ENCODE measurements around the gene HES3. TPM values are rescaled to one million over a fixed set of nuclear protein-coding genes. Genes with fewer than 3 reads are reported as not detected.
"Not testable (repeated sequence)": the region's sequence is repeated elsewhere in the genome, so short reads cannot be mapped to it uniquely, and the experiment has no call there.

Gene HES3
- total RNA-seq, 2 experiments from 2014 or later, result not detected

DNA sequence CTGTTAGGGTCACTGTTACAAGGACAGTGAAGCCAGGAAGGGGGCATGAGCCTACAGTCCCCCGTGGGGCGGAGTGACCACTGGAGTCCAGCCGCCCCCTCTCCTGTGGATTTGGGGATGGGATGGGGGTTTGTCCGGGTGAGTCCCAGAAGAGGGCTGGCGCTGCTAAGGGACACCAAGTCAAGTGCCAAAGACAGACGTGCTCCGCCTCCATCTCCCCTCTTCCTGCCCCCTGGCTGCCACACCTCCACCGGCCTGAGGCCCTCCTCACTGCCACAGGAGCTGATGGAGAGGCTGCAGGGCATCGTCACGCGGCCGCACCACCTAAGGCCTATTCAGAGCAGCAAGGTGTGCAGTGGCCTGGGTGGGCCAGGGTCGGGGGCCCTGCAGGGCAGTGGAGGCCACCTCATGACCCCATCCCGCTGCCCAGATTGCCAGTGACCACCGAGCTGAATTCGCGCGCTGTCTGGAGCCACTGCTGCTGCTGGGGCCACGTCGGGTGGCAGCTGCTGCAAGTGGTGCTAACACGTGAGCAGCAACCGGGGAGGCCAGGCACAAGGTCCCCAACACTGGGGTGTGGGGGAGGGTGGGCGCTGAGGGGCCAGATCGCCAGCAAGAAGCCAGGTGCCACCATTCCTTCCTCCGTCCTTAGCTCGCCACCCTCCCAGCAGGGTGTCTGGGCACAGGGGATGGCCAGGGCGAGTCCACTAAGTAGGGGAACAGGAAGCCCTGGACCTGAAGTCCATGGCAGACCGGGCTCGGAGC is 33.2 kb upstream of the HES3 start:
- H3K9me3 Mint-ChIP-seq, result no peaks in the 10 kb centered on the region
- no peak overlapping the region for H3K27ac Mint-ChIP-seq
- peaks cover 5% of the 10 kb centered on the region for H3K4me1 Mint-ChIP-seq
- DNase-seq, result no peak
- no peaks in the 10 kb centered on the region for H3K36me3 Mint-ChIP-seq
- no peak overlapping the region for H3K4me3 Mint-ChIP-seq
- peaks cover 60% of the 10 kb centered on the region for H3K27me3 Mint-ChIP-seq

DNA sequence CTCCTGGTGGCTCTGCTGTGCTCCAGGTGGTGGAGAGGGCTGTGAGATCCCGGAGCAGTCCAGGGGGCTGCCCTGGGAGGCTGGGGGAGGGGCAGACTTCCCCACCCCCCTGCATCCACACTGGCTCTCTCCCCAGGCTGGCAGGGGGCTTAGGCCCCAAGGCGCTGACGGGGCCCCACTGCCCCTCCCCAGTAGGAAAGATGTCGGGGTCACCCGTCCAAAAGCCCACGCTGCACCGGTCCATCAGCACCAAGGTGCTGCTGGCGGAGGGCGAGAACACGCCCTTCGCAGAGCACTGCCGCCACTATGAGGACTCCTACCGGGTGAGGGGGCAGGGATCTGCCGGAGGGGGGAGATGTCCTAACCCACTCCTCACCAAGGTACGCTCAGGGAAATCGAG is 32.2 kb upstream of the HES3 start:
- Mint-ChIP-seq H3K4me3 (no peak overlapping the region), H3K27me3 (peaks cover 59% of the 10 kb centered on the region), H3K36me3 (no peaks in the 10 kb centered on the region), H3K4me1 (peaks cover 3% of the 10 kb centered on the region), H3K27ac (no peak overlapping the region), H3K9me3 (no peaks in the 10 kb centered on the region)
- DNase-seq, result no peak

GRCh38 chr1:6212193-6212959 is 31.6 kb upstream of the HES3 start:
- H3K27me3 Mint-ChIP-seq, result peaks cover 53% of the 10 kb centered on the region
- no peak overlapping the region for H3K27ac Mint-ChIP-seq
- H3K4me3 Mint-ChIP-seq, result no peak overlapping the region
- peaks cover 3% of the 10 kb centered on the region for H3K4me1 Mint-ChIP-seq
- no peaks in the 10 kb centered on the region for H3K36me3 Mint-ChIP-seq
- H3K9me3 Mint-ChIP-seq, result no peaks in the 10 kb centered on the region
- DNase-seq, result no peak

- peaks cover 14% of the 10 kb centered on the region for H3K27me3 Mint-ChIP-seq
- no peaks in the 10 kb centered on the region for H3K36me3 Mint-ChIP-seq
- DNase-seq, result no peak
- H3K27ac Mint-ChIP-seq, result no peak overlapping the region
- no peak overlapping the region for H3K4me3 Mint-ChIP-seq
- no peaks in the 10 kb centered on the region for H3K4me1 Mint-ChIP-seq
- H3K9me3 Mint-ChIP-seq, result no peaks in the 10 kb centered on the region
Measured at GRCh38 chr1:6218375-6219164, 25.4 kb upstream of the HES3 start.

DNA sequence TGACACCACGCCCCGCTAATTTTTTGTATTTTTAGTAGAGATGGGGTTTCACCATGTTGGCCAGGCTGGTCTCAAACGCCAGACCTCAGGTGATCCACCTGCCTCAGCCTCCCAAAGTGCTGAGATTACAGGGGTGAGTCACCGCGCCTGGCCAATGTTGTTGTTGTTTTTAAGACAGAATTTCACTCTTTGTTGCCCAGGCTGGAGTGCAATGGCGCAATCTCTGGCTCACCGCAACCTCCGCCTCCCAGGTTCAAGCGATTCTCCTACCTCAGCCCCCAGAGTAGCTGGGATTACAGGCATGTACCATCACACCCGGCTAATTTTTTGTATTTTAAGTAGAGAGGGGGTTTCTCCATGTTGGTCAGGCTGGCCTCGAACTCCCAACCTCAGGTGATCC is 24.3 kb upstream of the HES3 start:
- not testable (repeated sequence) for H3K4me1 Mint-ChIP-seq, H3K27ac Mint-ChIP-seq, DNase-seq, H3K9me3 Mint-ChIP-seq, H3K36me3 Mint-ChIP-seq, H3K4me3 Mint-ChIP-seq
- H3K27me3 Mint-ChIP-seq, result peaks cover 12% of the 10 kb centered on the region

GRCh38 chr1:6220236-6220635 is 23.7 kb upstream of the HES3 start:
- Mint-ChIP-seq H3K36me3 (peaks cover 6% of the 10 kb centered on the region), H3K27me3 (peaks cover 8% of the 10 kb centered on the region), H3K4me3 (no peak overlapping the region), H3K4me1 (no peaks in the 10 kb centered on the region), H3K27ac (no peak overlapping the region), H3K9me3 (no peaks in the 10 kb centered on the region)
- no peak for DNase-seq

DNA sequence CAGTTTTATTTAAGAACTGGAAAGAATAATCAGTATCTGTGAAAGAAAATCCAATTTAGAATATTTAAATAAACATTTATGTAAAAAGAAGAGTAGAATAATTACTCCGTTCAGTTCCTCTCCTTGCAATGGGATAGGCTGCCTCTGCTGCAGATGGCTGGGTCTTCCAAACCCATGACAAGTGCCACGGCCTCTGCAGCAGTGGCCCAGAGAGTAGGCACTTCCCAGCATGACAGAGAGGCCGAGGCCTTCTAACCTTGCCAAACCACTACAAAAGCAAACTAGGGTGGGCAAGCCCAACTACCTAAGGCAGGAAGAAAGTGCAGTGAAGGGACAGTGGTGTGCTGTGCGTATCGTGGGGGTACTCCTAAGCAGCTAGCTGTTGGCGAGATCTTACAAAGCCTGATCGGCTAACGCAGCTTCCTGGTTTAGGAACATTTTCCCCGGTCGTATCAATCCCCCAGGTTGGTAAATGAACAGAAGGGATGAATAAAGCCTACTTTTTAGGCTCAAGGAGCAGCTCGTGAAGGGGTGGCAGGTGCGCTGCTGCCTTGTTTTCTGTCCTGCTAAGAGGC is 22.7 kb upstream of the HES3 start:
- Mint-ChIP-seq H3K9me3 (no peaks in the 10 kb centered on the region), H3K4me1 (no peaks in the 10 kb centered on the region), H3K27me3 (no peaks in the 10 kb centered on the region), H3K4me3 (no peak overlapping the region), H3K36me3 (peaks cover 10% of the 10 kb centered on the region), H3K27ac (no peak overlapping the region)
- no peak for DNase-seq

GRCh38 chr1:6222636-6223035 is 21.3 kb upstream of the HES3 start:
- peaks cover 11% of the 10 kb centered on the region for H3K36me3 Mint-ChIP-seq
- H3K4me3 Mint-ChIP-seq, result no peak overlapping the region
- peaks cover 2% of the 10 kb centered on the region for H3K4me1 Mint-ChIP-seq
- H3K27me3 Mint-ChIP-seq, result no peaks in the 10 kb centered on the region
- H3K9me3 Mint-ChIP-seq, result no peaks in the 10 kb centered on the region
- DNase-seq, result no peak
- H3K27ac Mint-ChIP-seq, result no peak overlapping the region

DNA sequence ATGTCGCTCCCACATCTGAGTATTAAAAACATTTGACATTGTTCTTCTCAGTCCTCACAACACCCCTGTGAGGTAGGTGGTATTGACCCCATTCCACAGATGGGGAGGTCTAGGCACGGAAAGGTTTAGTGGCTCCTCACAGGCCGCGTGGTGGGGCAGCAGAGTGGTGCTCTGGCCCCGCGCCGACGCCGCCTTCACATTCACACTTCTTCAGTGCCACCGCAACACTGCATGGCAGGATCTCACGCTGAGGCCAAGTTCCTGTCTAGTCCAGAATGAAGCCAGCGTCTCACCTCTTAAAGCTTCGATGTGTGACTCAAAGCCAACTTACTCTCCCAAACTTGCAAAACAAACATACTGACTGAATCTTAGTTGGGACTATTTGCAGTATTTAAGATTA is 20.4 kb upstream of the HES3 start:
- H3K27me3 Mint-ChIP-seq, result no peaks in the 10 kb centered on the region
- H3K36me3 Mint-ChIP-seq, result peaks cover 11% of the 10 kb centered on the region
- DNase-seq, result no peak
- no peaks in the 10 kb centered on the region for H3K9me3 Mint-ChIP-seq
- peaks cover 2% of the 10 kb centered on the region for H3K4me1 Mint-ChIP-seq
- no peak overlapping the region for H3K4me3 Mint-ChIP-seq
- no peak overlapping the region for H3K27ac Mint-ChIP-seq

DNA sequence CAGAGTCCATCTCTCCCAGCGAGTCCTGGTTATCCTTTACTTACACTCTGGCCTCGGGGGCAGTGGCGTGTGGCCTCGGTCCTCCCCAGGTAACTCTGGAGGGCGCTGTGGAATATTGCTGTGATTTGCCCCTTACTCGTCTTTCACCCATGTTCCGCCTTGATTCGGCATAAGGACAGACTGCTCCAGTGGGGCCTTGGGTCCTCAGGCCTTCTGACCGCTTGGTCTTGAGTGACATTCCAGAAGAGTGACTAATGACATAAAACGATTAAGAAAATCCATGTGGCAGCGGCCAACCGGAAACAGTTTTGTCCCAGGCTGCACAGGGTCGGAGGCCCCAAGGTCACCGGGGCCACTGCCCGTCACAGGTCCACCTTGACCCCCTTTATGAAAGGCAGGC is 19.3 kb upstream of the HES3 start:
- H3K36me3 Mint-ChIP-seq, result peaks cover 11% of the 10 kb centered on the region
- H3K4me3 Mint-ChIP-seq, result no peak overlapping the region
- no peaks in the 10 kb centered on the region for H3K27me3 Mint-ChIP-seq
- no peak overlapping the region for H3K27ac Mint-ChIP-seq
- DNase-seq, result no peak
- H3K9me3 Mint-ChIP-seq, result no peaks in the 10 kb centered on the region
- H3K4me1 Mint-ChIP-seq, result peaks cover 2% of the 10 kb centered on the region

GRCh38 chr1:6225651-6226050 is 18.3 kb upstream of the HES3 start:
- no peak for DNase-seq
- H3K27ac Mint-ChIP-seq, result no peak overlapping the region
- peaks cover 2% of the 10 kb centered on the region for H3K4me1 Mint-ChIP-seq
- H3K9me3 Mint-ChIP-seq, result no peaks in the 10 kb centered on the region
- no peaks in the 10 kb centered on the region for H3K27me3 Mint-ChIP-seq
- no peak overlapping the region for H3K4me3 Mint-ChIP-seq
- peaks cover 11% of the 10 kb centered on the region for H3K36me3 Mint-ChIP-seq

GRCh38 chr1:6233376-6233775 is 10.6 kb upstream of the HES3 start:
- H3K27me3 Mint-ChIP-seq, result peaks cover 5% of the 10 kb centered on the region
- peaks cover 17% of the 10 kb centered on the region for H3K36me3 Mint-ChIP-seq
- no peak overlapping the region for H3K27ac Mint-ChIP-seq
- H3K9me3 Mint-ChIP-seq, result no peaks in the 10 kb centered on the region
- DNase-seq, result no peak
- H3K4me1 Mint-ChIP-seq, result peaks cover 18% of the 10 kb centered on the region
- no peak overlapping the region for H3K4me3 Mint-ChIP-seq

DNA sequence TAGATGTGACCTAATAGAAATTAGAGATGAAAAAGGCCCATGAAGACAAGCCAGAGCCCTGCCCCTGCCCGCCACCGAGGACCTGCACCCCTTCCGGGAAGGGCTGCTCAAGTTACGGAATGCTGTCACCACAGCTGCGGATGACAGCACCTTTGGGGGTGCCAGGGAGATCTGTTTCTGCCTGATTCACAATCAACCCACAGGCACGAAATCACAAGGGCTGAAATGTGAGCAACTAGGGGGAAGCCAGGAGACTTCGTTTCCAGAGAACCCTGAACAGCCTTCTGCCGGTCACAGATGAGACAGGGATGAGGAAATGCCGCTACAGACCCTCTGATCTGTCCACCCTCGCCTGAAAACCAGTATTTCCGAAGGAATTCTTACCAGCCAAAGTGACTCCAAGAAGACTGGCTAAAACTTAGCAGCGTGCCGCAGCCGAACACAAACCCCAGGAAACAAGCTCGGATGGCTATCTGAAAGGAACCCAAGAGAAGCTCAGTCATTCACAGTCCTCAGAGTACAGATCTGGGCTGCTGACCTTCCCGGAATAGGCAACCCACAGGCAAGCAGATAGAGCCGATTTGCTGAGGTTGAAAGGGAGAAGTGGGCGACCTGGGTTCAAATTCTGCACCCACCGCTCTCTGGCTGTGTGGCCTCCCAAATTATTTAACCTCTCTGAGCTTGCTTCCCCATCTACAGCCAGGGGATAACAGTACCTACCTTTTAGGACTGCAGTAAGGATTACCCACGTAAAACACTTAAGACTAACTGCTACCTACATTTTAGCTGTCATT is 9.3 kb upstream of the HES3 start:
- no peak for DNase-seq
- Mint-ChIP-seq H3K4me1 (peaks cover 18% of the 10 kb centered on the region), H3K27me3 (peaks cover 18% of the 10 kb centered on the region), H3K36me3 (peaks cover 17% of the 10 kb centered on the region), H3K9me3 (no peaks in the 10 kb centered on the region), H3K27ac (peak overlapping the region; percentile 86), H3K4me3 (peak overlapping the region; percentile 90)

- Mint-ChIP-seq H3K36me3 (peaks cover 17% of the 10 kb centered on the region), H3K27me3 (peaks cover 24% of the 10 kb centered on the region), H3K9me3 (no peaks in the 10 kb centered on the region), H3K4me3 (peak overlapping the region; percentile 90), H3K27ac (peak overlapping the region; percentile 86), H3K4me1 (peaks cover 18% of the 10 kb centered on the region)
- DNase-seq, result no peak
Measured at GRCh38 chr1:6235296-6235677, 8.7 kb upstream of the HES3 start.
